WI38 (cell line): ENCODE measurements around the gene ELL.

ENCODE experiments used
- H3K4me3 ChIP-seq: 2 replicates; pipeline ENCODE4 v1.5.1; 2011; ENCODE audit warnings: low read depth, mild to moderate bottlenecking, control low read depth, low read length
- CTCF ChIP-seq: IDR thresholded peaks from 2 replicates; pipeline ENCODE4 v1.5.1; 2012; ENCODE audit warnings: low read depth, mild to moderate bottlenecking, control low read depth, low read length

The ELL gene

GRCh38 chr19:18486746-18487145, 35.1 kb downstream of the ELL start:
- TF ChIP-seq CTCF, result no peak
- no peak overlapping the region for H3K4me3 ChIP-seq

GRCh38 chr19:18484992-18485391, 36.9 kb downstream of the ELL start:
- H3K4me3 ChIP-seq, result no peak overlapping the region
- TF ChIP-seq CTCF, result no peak

- H3K4me3 ChIP-seq, result no peak overlapping the region
- no peak for TF ChIP-seq CTCF
These were observed 38.6 kb downstream of the ELL start for GRCh38 chr19:18483119-18483890.

GRCh38 chr19:18481505-18482222, 40.2 kb downstream of the ELL start:
- no peak for TF ChIP-seq CTCF
- no peak overlapping the region for H3K4me3 ChIP-seq

- no peak for TF ChIP-seq CTCF
- H3K4me3 ChIP-seq, result peak overlapping the region; percentile 16; the same call in 1 of the 2 replicates
These were observed 41.7 kb downstream of the ELL start for GRCh38 chr19:18480006-18480691.

- TF ChIP-seq CTCF, result no peak
These were observed 43.1 kb downstream of the ELL start for GRCh38 chr19:18478545-18479311.

More at GRCh38 chr19:18478545-18479311, 43.1 kb downstream of the ELL start:
- no peak overlapping the region for H3K4me3 ChIP-seq
